Bronchial epithelial cell (primary cell): ENCODE measurements around the gene RNF186. TPM values are rescaled to one million over a fixed set of nuclear protein-coding genes. Genes with fewer than 3 reads are reported as not detected.
A peak's percentile ranks its signal among the peaks of the same experiment; 100 is the strongest.

ENCODE experiments used
- DNase-seq: peaks from one replicate; pipeline ENCODE4 v3.0.0-alpha.2; 2010; ENCODE audit warnings: low read depth
- FAIRE-seq: peaks from 2 replicates; lab custom pipeline; 2011; peaks lifted over from hg19 to GRCh38; lab: Jason Lieb, UNC
- H3K27me3 ChIP-seq: 2 replicates; pipeline ENCODE4 v1.5.1; 2011; ENCODE audit warnings: low read length; ENCODE audit not compliant: control insufficient read depth, insufficient read depth
- H3K36me3 ChIP-seq: 2 replicates; pipeline ENCODE4 v1.5.1; 2011; ENCODE audit warnings: low read length; ENCODE audit not compliant: control insufficient read depth, insufficient read depth
- H3K4me3 ChIP-seq: 2 replicates; pipeline ENCODE4 v1.5.1; 2011; ENCODE audit warnings: mild to moderate bottlenecking, low read depth, low read length, control low read depth
- total RNA-seq: library from RNA; depleted of rRNA; stranded (reverse); fragments of >200 nt; gene quantifications from 2 replicates; pipeline ENCODE4 v1.2.1, GENCODE V29; 2014
- TF ChIP-seq, protein P1 (sequence below): IDR thresholded peaks from 2 replicates; pipeline ENCODE4 v1.5.1; 2011; ENCODE audit warnings: mild to moderate bottlenecking, moderate library complexity, low read length, control low read depth, inconsistent platforms; ENCODE audit not compliant: insufficient read depth, severe bottlenecking

The RNF186 gene, protein sequence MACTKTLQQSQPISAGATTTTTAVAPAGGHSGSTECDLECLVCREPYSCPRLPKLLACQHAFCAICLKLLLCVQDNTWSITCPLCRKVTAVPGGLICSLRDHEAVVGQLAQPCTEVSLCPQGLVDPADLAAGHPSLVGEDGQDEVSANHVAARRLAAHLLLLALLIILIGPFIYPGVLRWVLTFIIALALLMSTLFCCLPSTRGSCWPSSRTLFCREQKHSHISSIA
- not detected in 2 replicates for total RNA-seq

DNA sequence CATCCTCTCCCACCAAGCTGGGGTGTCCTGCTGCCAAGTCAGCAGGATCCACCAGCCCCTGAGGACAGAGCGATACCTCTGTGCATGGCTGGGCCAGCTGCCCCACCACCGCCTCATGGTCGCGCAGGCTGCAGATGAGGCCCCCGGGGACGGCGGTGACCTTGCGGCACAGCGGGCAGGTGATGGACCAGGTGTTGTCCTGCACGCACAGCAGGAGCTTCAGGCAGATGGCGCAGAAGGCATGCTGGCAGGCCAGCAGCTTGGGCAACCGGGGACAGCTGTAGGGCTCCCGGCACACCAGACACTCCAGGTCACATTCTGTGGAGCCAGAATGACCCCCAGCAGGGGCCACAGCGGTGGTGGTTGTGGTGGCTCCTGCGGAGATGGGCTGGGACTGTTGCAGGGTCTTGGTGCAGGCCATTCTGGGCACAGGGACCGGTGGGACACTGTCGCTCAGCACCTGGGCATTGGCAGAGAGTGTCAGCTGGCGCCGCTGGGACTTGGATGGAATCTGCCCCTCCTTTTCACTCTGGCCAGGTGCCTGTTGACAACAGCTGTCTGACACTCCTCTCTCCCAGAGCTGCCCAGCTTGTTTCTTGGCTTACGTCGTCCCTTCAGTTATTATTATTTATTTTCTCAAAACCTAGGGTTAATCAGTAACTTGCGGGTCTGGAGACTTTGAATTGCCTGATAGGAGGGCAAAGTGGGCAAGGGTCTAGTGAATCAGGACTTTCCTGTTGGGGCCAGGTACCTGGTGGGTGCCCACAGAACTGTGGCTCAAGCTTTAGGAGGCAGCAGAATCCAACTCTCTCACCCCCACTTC lies at the start of gene RNF186:
TSS of gene RNF186 (minus strand) at position 603 of the 823 bp plus-strand sequence. CDS start at position 421, 182 bp downstream.
- no peak for DNase-seq
- FAIRE-seq = no peak

DNA sequence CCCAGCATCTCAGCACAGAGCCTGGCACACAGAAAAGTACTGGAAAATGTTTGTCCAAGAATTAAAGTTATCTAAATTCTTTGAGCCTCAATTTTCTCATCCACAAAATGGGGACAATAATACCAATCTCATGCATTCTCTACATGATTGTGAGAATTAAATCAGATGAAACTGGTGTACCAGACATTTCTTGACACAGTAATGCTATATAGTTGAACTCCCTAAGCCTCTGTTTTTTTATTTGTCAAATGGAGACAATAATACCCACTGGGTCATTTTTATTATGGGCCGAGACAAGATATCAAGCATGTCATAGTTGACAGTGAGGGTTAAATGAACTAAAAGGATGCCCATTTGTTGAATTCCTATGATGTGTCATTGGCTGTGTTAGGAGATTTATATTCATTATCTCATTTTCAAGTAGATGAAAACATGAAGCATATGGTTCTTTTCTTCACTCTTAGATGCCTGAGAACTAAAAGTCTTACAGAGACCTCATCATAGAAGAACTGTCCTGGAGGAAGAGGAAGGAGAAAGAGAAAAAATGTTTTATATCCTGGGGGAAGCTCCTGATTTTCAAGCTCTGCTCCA lies 49.6 kb upstream of the RNF186 start:
- H3K4me3 ChIP-seq = no peak overlapping the region
- FAIRE-seq (no peak), DNase-seq (no peak)
- TF ChIP-seq, protein P1, sequence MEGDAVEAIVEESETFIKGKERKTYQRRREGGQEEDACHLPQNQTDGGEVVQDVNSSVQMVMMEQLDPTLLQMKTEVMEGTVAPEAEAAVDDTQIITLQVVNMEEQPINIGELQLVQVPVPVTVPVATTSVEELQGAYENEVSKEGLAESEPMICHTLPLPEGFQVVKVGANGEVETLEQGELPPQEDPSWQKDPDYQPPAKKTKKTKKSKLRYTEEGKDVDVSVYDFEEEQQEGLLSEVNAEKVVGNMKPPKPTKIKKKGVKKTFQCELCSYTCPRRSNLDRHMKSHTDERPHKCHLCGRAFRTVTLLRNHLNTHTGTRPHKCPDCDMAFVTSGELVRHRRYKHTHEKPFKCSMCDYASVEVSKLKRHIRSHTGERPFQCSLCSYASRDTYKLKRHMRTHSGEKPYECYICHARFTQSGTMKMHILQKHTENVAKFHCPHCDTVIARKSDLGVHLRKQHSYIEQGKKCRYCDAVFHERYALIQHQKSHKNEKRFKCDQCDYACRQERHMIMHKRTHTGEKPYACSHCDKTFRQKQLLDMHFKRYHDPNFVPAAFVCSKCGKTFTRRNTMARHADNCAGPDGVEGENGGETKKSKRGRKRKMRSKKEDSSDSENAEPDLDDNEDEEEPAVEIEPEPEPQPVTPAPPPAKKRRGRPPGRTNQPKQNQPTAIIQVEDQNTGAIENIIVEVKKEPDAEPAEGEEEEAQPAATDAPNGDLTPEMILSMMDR = no peak
- H3K36me3 ChIP-seq = no peaks in the 10 kb centered on the region
- no peaks in the 10 kb centered on the region for H3K27me3 ChIP-seq

More for the DNA sequence above, at the start of gene RNF186:
- H3K36me3 ChIP-seq = no peaks in the 10 kb centered on the region
- no peak within 1 kb of the TSS for H3K4me3 ChIP-seq
- TF ChIP-seq, protein P1 = no peak
- peaks cover 13% of the 10 kb centered on the region for H3K27me3 ChIP-seq

DNA sequence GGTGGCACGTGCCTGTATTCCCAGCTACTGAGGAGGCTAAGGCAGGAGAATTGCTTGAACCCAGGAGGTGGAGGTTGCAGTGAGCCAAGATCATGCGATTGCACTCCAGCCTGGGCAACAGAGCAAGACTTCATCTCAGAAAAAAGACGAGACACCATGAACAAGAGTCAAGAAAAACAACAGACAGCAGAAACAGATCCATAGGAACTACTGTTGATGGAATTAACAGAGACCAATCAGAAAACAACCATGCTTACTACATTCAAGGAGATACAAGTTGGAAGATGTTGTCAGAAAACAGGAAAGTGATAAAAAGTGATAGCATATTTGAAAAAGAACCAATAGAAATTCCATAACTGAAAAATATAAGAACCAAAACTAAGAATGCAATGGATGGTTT lies 47.9 kb upstream of the RNF186 start:
- TF ChIP-seq, protein P1 = no peak
- no peaks in the 10 kb centered on the region for H3K27me3 ChIP-seq
- H3K36me3 ChIP-seq = no peaks in the 10 kb centered on the region
- no peak overlapping the region for H3K4me3 ChIP-seq
- DNase-seq (no peak), FAIRE-seq (no peak)

DNA sequence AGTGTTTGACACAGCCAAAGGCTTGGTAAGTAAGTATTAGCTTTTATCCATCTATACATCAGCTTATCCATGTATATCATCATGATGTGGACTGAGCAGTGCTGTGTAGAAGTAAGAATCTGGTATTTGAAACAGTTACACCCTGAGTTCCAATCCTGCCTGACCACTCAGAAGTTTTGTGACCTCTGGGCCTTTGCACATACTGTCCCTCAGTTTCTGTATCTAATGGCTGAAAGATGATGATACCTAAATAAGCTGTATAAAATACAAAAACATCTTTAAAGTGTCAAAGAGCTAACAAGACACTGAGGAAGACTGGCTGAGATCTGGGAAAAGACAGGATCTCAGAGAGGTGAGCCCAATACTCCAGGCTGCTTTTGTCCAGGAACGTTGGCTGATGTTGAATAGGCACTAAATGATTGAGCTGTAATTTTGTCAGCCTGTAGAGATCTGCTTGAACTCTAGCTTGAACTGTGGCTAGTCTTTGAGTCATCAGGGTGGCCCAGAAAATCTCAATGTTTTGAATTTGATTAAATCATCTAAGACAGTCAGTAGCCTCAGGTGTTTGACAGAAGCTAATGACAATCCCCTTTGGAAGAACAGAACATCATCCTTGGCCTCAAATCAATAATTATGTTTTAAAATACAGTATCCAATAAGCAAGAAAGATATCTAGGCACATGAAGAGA lies 46.9 kb upstream of the RNF186 start:
- TF ChIP-seq, protein P1 = no peak
- FAIRE-seq = no peak
- H3K4me3 ChIP-seq = no peak overlapping the region
- no peaks in the 10 kb centered on the region for H3K27me3 ChIP-seq
- peak; percentile 37 for DNase-seq
- no peaks in the 10 kb centered on the region for H3K36me3 ChIP-seq

DNA sequence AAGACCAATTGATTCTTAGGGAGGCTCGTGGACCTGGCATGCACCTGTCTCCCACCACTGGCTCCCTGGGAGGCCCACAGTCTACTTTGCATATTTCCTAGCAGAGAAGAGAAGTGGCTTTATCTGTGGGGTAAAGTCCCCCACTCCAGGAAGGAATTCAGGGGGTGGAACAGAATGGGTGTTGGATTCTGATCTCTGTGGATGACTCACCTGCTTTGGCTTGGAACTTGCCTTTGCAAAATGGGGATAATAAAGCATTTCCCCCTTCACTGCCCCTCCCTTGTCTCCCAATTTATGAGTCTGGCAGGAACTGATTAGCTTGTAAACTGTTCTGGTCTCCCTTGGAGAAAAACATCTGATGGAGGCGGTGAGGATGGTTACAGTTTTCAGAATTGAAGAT lies 46.0 kb upstream of the RNF186 start:
- TF ChIP-seq, protein P1 = no peak
- no peak overlapping the region for H3K4me3 ChIP-seq
- no peaks in the 10 kb centered on the region for H3K27me3 ChIP-seq
- H3K36me3 ChIP-seq = no peaks in the 10 kb centered on the region
- peak; percentile 45 for DNase-seq
- FAIRE-seq = no peak
